Astrocyte of the spinal cord (primary cell): ENCODE data around the gene LHX5.

Source experiments
- DNase-seq: peaks from one replicate; pipeline ENCODE4 v3.0.0; 2011; ENCODE audit warnings: low read depth, low spot score
- H3K4me3 ChIP-seq: 2 replicates; pipeline ENCODE4 v1.5.1; 2011; ENCODE audit warnings: low read depth, mild to moderate bottlenecking, low read length, moderate library complexity
- CTCF ChIP-seq: IDR thresholded peaks from 2 replicates; pipeline ENCODE4 v1.5.1; 2012; ENCODE audit warnings: low read depth, mild to moderate bottlenecking, low read length, inconsistent platforms
- in situ Hi-C: cut with HindIII; loops from 2 replicates; pipeline ENCODE4 v1.10.0; 2017; ENCODE audit warnings: low sequenced_read_pairs

LHX5 gene

GRCh38 chr12:113488322-113488721, 16.7 kb upstream of the LHX5 start:
- no peak overlapping the region for H3K4me3 ChIP-seq
- DNase-seq = no peak
- no peak for TF ChIP-seq CTCF
- in situ Hi-C loops = no loop called here

- no peak for DNase-seq
- no peak overlapping the region for H3K4me3 ChIP-seq
- TF ChIP-seq CTCF = no peak
- in situ Hi-C loops = no loop called here
Observed at GRCh38 chr12:113486722-113487121, 15.1 kb upstream of the LHX5 start.

- H3K4me3 ChIP-seq = no peak overlapping the region
- no peak for TF ChIP-seq CTCF
- in situ Hi-C loops = no loop called here
- DNase-seq = no peak
Observed at GRCh38 chr12:113485330-113485729, 13.7 kb upstream of the LHX5 start.

GRCh38 chr12:113482334-113482733, 10.7 kb upstream of the LHX5 start:
- no peak for TF ChIP-seq CTCF
- no peak for DNase-seq
- no peak overlapping the region for H3K4me3 ChIP-seq
- in situ Hi-C loops = no loop called here

- no peak for TF ChIP-seq CTCF
- no peak overlapping the region for H3K4me3 ChIP-seq
- no peak for DNase-seq
- in situ Hi-C loops = no loop called here
Observed at GRCh38 chr12:113480336-113480971, 8.8 kb upstream of the LHX5 start.

- in situ Hi-C loops = no loop called here
- DNase-seq = peak; percentile 41
- TF ChIP-seq CTCF = no peak
- no peak overlapping the region for H3K4me3 ChIP-seq
Observed at GRCh38 chr12:113479590-113480335, 8.1 kb upstream of the LHX5 start.
